K562 (cell line): ENCODE measurements around the gene DNAJC12. TPM values are rescaled to one million over a fixed set of nuclear protein-coding genes. Genes with fewer than 3 reads are reported as not detected.

Experiments
- ATF3 ChIP-seq, 2 experiments: fragments of 450-650 bp in 1 of 2; sonication (generic) in 1 of 2; formaldehyde crosslinking in 1 of 2; IDR thresholded peaks in 1 of 2; conservative IDR thresholded peaks in 1 of 2; 2 replicates each; pipeline versions ENCODE4 v1.6.1 to v1.8.1; 2016 to 2023; ENCODE audit warnings: mild to moderate bottlenecking in 2 of 2, moderate library complexity in 2 of 2, inconsistent platforms in 1 of 2, missing genetic modification reagents in 1 of 2
- ATF4 ChIP-seq: fragments of 450-650 bp; formaldehyde crosslinking; IDR thresholded peaks from 2 replicates; pipeline ENCODE4 v1.4.0; 2022; ENCODE audit warnings: mild to moderate bottlenecking, moderate library complexity
- CSDE1 ChIP-seq, 2 experiments: fragments of 450-650 bp; IDR thresholded peaks; 2 replicates each; pipeline ENCODE4 v1.6.1; 2016; ENCODE audit warnings: mild to moderate bottlenecking in 1 of 2
- CXXC5 ChIP-seq: fragments of 250-450 bp; sonication (Bioruptor Pico); IDR thresholded peaks from 2 replicates; pipeline ENCODE4 v1.8.0; 2022; ENCODE audit warnings: inconsistent platforms, mild to moderate bottlenecking, moderate library complexity
- GTF2B ChIP-seq: IDR thresholded peaks from 2 replicates; pipeline ENCODE4 v1.6.1; 2011; ENCODE audit not compliant: insufficient read length; ENCODE audit errors: extremely low read depth
- IFI16 ChIP-seq: fragments of 250-450 bp; sonication (Bioruptor Pico); IDR thresholded peaks from 2 replicates; pipeline ENCODE4 v2.1.2; 2022; ENCODE audit warnings: mild to moderate bottlenecking, inconsistent platforms
- LEF1 ChIP-seq: fragments of 450-650 bp; IDR thresholded peaks from 2 replicates; pipeline ENCODE4 v1.6.1; 2016; ENCODE audit warnings: mild to moderate bottlenecking
- MEIS2 ChIP-seq: fragments of 450-650 bp; IDR thresholded peaks from 2 replicates; pipeline ENCODE4 v1.6.1; 2014; ENCODE audit warnings: mild to moderate bottlenecking; ENCODE audit not compliant: partially characterized antibody
- MXI1 ChIP-seq: IDR thresholded peaks from 2 replicates; pipeline ENCODE4 v1.6.1; 2011; ENCODE audit warnings: low read depth, mild to moderate bottlenecking, improper control_type of control experiment, low read length
- SOX6 ChIP-seq: fragments of 450-650 bp; IDR thresholded peaks from 2 replicates; pipeline ENCODE4 v1.6.1; 2014; ENCODE audit warnings: mild to moderate bottlenecking
- ZNF121 ChIP-seq: sonication (generic); formaldehyde crosslinking; conservative IDR thresholded peaks from 2 replicates; pipeline ENCODE4 v1.8.0; 2022; ENCODE audit warnings: missing genetic modification reagents
- ZNF197 ChIP-seq: fragments of 200-800 bp; sonication (Bioruptor generic); IDR thresholded peaks from 2 replicates; pipeline ENCODE4 v1.6.1; 2016; ENCODE audit warnings: low read depth, missing genetic modification characterization, missing compliant biosample characterization
- ZNF253 ChIP-seq: fragments of 250-450 bp; sonication (Bioruptor Pico); conservative IDR thresholded peaks from 2 replicates; pipeline ENCODE4 v1.6.1; 2021; ENCODE audit warnings: mild to moderate bottlenecking
- ZNF3 ChIP-seq: fragments of 250-450 bp; sonication (Bioruptor Pico); IDR thresholded peaks from 2 replicates; pipeline ENCODE4 v1.5.0; 2021; ENCODE audit warnings: mild to moderate bottlenecking, moderate library complexity
- ZNF449 ChIP-seq: fragments of 250-450 bp; sonication (Bioruptor Pico); IDR thresholded peaks from 2 replicates; pipeline ENCODE4 v1.8.0; 2022; ENCODE audit warnings: moderate library complexity, mild to moderate bottlenecking, inconsistent platforms
- ZNF584 ChIP-seq: fragments of 200-800 bp; sonication (Bioruptor generic); IDR thresholded peaks from 2 replicates; pipeline ENCODE4 v1.6.1; 2016; ENCODE audit warnings: low read depth, mild to moderate bottlenecking, missing genetic modification characterization, missing compliant biosample characterization
- polyA plus RNA-seq, 8 experiments: library from polyadenylated mRNA; depleted of rRNA in 4 of 8; stranded (reverse) in 5 of 8; unstranded in 3 of 8; fragments of >200 nt; fragmentation: Nextera tagmentation in 2 of 8; fragmentation: Illumina TruSeq in 1 of 8; extraction: Ambion mirVana in 2 of 8; extraction: Trizol in 1 of 8; gene quantifications; 2 replicates each; pipeline versions ENCODE4 v1.2.1 to v1.2.3, GENCODE V29; 2011 to 2014; ENCODE audit warnings: inconsistent platforms in 1 of 8, missing spikeins in 1 of 8
- total RNA-seq, 7 experiments: library from RNA; depleted of rRNA in 6 of 7; stranded (reverse); fragments of >200 nt in 6 of 7; fragmentation: Illumina TruSeq in 2 of 7; extraction: Trizol in 2 of 7; gene quantifications; 2 replicates each; pipeline versions ENCODE4 v1.2.1 to v1.2.3, GENCODE V29; 2011 to 2021; ENCODE audit warnings: low replicate concordance in 1 of 7
- TF ChIP-seq, protein P1 (sequence below): fragments of 450-650 bp; IDR thresholded peaks from 2 replicates; pipeline ENCODE4 v1.6.1; 2016; ENCODE audit warnings: low read depth

Gene DNAJC12
- total and polyA plus RNA-seq, 9 of the 15 experiments (the other 6 are each of a cell fraction or from before 2014, with no cell fraction given): 7.4 to 95.9 (median 68.5) TPM

GRCh38 chr10:67853512-67853911 is 15.5 kb upstream of the DNAJC12 start (continued):
- TF ChIP-seq ATF4 (CRISPR knock-in tag) (no peak), ATF3 (IDR thresholded peaks at IDR 0.05) (no peak; the same call in 1 of the 2 replicates), ATF3 (CRISPR knock-in tag; conservative IDR thresholded peaks at IDR 0.05) (no peak), GTF2B (no peak), LEF1 (no peak), ZNF449 (no peak), SOX6 (peak; percentile 74), ZNF121 (CRISPR knock-in tag) (no peak), CXXC5 (CRISPR knock-in tag) (no peak), ZNF3 (no peak), ZNF253 (CRISPR knock-in tag) (no peak), MEIS2 (peak; percentile 92), CSDE1 (IDR thresholded peaks at IDR 0.05) (no peak), ZNF197 (CRISPR knock-in tag) (no peak), IFI16 (CRISPR knock-in tag) (no peak), ZNF584 (CRISPR knock-in tag) (no peak), MXI1 (no peak)
- TF ChIP-seq, protein P1, sequence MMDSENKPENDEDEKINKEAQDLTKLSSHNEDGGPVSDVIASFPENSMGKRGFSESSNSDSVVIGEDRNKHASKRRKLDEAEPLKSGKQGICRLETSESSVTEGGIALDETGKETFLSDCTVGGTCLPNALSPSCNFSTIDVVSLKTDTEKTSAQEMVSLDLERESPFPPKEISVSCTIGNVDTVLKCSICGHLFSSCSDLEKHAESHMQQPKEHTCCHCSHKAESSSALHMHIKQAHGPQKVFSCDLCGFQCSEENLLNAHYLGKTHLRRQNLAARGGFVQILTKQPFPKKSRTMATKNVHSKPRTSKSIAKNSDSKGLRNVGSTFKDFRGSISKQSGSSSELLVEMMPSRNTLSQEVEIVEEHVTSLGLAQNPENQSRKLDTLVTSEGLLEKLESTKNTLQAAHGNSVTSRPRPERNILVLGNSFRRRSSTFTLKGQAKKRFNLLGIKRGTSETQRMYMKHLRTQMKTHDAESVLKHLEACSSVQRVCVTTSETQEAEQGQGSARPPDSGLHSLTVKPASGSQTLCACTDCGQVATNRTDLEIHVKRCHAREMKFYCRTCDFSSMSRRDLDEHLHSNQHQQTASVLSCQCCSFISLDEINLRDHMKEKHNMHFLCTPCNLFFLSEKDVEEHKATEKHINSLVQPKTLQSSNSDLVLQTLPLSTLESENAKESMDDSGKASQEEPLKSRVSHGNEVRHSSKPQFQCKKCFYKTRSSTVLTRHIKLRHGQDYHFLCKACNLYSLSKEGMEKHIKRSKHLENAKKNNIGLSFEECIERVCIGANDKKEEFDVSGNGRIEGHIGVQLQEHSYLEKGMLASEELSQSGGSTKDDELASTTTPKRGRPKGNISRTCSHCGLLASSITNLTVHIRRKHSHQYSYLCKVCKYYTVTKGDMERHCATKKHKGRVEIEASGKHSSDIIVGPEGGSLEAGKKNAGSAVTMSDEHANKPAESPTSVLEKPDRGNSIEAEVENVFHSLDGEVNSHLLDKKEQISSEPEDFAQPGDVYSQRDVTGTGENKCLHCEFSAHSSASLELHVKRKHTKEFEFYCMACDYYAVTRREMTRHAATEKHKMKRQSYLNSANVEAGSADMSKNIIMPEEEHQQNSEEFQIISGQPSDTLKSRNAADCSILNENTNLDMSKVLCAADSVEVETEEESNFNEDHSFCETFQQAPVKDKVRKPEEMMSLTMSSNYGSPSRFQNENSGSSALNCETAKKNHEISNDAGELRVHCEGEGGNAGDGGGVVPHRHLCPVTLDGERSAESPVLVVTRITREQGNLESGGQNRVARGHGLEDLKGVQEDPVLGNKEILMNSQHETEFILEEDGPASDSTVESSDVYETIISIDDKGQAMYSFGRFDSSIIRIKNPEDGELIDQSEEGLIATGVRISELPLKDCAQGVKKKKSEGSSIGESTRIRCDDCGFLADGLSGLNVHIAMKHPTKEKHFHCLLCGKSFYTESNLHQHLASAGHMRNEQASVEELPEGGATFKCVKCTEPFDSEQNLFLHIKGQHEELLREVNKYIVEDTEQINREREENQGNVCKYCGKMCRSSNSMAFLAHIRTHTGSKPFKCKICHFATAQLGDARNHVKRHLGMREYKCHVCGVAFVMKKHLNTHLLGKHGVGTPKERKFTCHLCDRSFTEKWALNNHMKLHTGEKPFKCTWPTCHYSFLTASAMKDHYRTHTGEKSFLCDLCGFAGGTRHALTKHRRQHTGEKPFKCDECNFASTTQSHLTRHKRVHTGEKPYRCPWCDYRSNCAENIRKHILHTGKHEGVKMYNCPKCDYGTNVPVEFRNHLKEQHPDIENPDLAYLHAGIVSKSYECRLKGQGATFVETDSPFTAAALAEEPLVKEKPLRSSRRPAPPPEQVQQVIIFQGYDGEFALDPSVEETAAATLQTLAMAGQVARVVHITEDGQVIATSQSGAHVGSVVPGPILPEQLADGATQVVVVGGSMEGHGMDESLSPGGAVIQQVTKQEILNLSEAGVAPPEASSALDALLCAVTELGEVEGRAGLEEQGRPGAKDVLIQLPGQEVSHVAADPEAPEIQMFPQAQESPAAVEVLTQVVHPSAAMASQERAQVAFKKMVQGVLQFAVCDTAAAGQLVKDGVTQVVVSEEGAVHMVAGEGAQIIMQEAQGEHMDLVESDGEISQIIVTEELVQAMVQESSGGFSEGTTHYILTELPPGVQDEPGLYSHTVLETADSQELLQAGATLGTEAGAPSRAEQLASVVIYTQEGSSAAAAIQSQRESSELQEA: no peak
